Activated naive CD4-positive, alpha-beta T cell treated with anti-CD3 and anti-CD28 coated beads, Interleukin-2, amount 50 U/mL, for 16 hours (primary cell): Measurements from ENCODE around the gene SPSB1.

Experiments
- DNase-seq: peaks from one replicate; pipeline ENCODE4 v3.0.0-alpha.2; 2020

Gene SPSB1

GRCh38 chr1:9260059-9260766 lies 32.5 kb upstream of the SPSB1 start:
- no peak for DNase-seq

DNA sequence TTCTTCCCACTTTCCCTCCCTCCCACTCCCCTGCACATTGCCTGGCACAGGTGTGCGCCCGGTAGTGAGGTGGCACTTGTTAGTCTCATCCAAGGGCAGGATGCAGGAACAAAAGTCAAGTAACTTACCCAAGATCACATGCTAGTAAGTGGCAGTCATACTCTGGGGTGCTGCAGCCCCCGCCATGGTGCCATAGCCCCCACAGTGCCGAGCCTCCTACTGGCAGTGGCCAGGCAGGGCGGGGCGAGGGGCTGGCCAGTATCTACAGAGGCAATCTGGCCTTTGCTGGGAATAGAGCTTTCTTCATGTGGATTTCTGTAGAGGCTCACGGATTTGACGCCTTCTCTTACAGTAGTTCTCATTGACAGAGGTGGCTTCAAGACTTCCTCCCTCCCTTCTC lies 31.2 kb upstream of the SPSB1 start:
- no peak for DNase-seq

- no peak for DNase-seq
Measured at GRCh38 chr1:9262096-9262986, 30.4 kb upstream of the SPSB1 start.

DNA sequence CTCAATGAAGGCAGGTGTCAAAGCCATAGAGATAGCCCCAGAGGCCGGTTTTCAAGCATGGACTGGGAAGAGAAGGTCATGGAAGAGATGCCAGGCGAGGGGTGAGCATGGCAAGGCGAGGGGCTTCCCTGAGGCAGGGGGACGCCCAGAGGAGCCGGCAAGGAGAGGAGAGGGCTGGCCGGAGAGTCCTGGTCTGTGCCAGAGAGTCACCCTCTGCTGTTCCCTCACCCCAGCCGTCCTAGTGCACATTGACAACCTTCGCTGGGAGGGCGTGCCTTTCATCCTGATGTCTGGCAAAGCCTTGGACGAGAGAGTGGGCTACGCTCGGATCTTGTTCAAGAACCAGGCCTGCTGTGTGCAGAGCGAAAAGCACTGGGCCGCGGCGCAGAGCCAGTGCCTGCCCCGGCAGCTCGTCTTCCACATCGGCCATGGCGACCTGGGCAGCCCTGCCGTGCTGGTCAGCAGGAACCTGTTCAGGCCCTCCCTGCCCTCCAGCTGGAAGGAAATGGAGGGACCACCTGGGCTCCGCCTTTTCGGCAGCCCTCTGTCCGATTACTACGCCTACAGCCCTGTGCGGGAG lies 29.3 kb upstream of the SPSB1 start:
- no peak for DNase-seq

DNA sequence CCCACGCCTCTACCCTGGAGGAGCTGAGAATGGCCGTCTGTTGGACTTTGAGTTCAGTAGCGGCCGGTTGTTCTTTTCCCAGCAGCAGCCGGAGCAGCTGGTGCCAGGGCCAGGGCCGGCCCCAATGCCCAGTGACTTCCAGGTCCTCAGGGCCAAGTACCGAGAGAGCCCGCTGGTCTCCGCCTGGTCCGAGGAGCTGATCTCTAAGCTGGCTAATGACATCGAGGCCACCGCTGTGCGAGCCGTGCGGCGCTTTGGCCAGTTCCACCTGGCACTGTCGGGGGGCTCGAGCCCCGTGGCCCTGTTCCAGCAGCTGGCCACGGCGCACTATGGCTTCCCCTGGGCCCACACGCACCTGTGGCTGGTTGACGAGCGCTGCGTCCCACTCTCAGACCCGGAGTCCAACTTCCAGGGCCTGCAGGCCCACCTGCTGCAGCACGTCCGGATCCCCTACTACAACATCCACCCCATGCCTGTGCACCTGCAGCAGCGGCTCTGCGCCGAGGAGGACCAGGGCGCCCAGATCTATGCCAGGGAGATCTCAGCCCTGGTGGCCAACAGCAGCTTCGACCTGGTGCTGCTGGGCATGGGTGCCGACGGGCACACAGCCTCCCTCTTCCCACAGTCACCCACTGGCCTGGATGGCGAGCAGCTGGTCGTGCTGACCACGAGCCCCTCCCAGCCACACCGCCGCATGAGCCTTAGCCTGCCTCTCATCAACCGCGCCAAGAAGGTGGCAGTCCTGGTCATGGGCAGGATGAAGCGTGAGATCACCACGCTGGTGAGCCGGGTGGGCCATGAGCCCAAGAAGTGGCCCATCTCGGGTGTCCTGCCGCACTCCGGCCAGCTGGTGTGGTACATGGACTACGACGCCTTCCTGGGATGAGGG lies 28.5 kb upstream of the SPSB1 start:
- DNase-seq: no peak

DNA sequence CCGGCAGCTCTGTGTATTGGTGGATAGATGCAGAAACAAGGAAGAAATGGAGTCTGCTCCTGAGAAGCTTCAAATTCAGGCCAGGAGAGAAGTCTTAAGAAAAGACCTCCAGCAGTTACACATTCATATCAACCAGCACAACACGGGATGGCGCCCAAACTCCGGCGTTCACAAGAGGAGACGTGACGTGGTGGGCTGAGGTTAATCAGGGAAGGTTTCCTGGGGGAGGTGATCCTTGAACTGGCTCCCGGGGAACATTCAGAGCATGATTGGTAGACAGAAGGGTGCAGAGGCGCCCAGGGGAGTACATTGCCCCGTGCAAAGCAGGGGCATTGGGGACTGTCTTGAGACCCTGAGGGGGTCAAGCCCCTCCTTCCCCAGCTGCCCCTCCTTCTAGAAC lies 27.7 kb upstream of the SPSB1 start:
- no peak for DNase-seq

GRCh38 chr1:9265968-9266367 lies 26.7 kb upstream of the SPSB1 start:
- no peak for DNase-seq

- DNase-seq: no peak
Measured at GRCh38 chr1:9267352-9267686, 25.4 kb upstream of the SPSB1 start.

DNA sequence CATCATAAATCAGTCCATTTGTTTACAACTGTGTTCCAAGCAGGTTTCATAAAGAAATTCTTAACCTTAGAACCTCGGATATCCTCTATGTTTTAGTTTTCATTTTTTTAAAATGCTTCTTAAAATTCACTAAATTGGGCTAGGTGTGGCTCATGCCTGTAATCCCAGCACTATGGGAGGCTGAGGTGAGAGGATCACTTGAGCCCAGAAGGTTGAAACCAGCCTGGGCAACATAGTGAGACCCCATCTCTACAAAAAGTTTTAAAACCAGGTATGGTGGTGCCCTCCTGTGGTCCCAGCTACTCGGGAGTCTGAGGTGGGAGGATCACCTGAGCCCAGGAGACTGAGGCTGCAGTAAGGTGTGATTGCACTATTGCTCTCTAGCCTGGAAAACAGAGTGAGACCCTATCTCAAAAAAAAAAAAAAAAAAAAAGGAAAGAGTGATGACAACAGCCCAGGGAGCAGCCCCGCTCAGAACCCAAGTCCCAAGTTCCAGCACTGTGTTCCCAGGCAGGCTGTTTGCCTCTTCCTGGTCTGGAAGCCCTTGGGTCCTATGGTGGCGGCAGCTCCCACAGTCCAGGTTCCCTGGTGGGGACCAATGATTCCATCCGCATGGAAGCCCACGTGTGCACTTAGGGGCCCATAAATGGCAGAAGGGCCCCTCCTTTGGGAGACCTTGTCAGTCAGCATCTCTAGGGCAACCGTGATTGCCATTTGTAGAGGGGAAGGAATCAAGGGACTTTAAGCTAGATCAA lies 24.7 kb upstream of the SPSB1 start:
- DNase-seq: no peak

DNA sequence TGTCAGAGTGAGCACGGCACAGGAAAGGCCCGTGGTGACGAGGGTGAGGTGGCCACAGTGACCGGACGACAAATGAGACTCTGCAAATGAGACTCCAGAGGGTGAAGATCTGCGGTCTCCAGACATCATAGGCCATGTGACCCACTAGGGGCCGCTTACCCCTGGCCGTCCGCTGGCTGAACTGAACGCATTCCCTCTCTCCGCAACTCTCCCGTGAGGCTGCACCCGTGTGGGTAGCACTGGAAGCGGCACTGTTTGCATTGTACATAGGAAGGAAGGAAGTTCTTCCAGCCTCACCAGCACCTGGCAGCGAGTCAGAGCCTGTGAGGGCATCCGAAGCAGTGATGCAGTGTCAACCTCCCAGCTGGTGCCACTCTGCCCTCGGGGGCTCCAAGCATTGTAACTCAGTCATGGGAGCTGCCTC lies 23.6 kb upstream of the SPSB1 start:
- DNase-seq: no peak

GRCh38 chr1:9269721-9270120 lies 23.0 kb upstream of the SPSB1 start:
- no peak for DNase-seq

DNA sequence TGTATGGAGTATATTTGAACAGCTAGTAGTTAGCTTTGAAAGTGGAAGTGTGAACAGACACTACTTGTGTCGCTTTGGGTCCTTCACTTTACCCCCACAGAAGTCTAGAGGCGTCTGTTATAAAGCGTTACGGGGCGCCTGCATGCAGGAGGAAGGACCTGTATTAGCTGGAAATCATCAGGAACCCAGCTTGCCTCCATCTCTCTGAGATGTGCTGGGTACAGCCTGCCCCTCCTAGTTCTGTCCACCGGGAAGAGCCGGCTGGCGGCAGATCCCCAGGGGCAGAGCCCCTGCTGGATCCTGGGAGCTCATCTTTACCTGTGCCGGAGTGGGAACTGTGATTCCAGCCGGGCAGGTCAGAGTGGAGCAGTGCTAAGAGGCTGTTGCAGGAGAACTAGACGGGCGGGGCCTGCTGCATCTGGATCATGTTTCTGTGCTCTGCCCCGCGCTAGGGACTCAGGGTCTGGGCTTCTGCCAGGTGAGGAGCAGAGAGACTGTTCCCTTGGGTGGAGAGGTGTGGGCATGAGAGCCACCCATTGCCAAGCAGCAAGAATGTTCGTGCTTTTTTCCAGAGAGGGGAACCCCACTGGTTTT lies 22.3 kb upstream of the SPSB1 start:
- DNase-seq: no peak

GRCh38 chr1:9271283-9271682 lies 21.4 kb upstream of the SPSB1 start:
- DNase-seq: no peak

DNA sequence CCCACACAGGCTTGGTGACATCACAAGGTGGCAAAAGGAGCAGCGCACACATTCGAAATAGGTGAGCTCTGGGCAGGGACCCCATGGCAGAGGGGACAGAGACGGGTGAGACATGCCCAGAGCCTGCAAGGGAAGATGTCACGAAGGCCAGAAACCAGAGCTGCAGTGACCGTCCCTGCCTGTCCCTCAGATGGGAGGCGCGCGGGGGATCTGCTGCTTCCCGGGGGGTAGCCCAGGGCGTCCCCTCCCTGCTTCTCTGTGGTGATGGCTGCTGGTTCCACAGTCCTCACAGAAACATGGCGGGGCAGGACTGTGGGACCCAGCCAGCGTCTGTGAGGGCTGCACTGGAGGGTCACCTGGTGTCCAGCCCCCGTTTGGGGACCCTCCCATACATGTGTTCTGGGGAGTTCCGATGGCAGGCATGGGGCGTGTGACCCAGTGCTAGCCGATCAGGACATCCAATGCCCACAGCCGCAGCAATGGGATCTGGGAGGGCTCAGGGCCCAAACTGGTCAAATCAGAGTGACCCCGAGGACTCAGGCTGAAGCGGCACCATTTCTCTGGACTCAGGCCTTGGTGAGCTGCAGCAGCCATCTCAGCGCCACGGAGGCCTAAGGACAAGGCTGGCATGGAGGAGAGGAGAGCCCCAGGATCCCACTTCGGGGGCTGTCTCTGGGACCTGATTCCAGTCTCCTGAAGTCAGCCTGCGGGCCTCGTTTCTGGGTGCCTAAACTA lies 20.7 kb upstream of the SPSB1 start:
- no peak for DNase-seq

DNA sequence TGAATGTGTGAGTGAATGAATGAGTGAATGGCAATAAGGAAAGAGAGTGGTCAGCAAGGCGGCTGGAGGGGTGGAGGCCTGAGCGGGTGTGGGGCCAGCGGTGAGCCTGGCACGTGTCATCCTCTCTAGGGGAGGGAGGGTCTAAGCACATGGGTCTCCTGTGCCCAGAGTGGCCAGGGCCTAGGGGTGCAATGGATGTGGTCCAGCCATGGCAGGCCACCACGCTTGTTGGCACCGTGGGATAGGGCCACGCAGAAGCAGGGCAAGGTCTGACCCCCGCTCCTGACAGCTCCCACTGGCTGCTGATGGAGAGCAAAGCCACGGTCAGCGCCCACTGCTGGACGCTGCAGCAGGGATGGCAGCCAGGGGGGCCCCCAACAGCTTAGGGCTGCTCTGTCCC lies 19.5 kb upstream of the SPSB1 start:
- DNase-seq: no peak

GRCh38 chr1:9275161-9275560 lies 17.5 kb upstream of the SPSB1 start:
- DNase-seq: no peak

GRCh38 chr1:9275567-9276034 lies 17.1 kb upstream of the SPSB1 start:
- peak; percentile 68 for DNase-seq

GRCh38 chr1:9278116-9278515 lies 14.6 kb upstream of the SPSB1 start:
- no peak for DNase-seq

DNA sequence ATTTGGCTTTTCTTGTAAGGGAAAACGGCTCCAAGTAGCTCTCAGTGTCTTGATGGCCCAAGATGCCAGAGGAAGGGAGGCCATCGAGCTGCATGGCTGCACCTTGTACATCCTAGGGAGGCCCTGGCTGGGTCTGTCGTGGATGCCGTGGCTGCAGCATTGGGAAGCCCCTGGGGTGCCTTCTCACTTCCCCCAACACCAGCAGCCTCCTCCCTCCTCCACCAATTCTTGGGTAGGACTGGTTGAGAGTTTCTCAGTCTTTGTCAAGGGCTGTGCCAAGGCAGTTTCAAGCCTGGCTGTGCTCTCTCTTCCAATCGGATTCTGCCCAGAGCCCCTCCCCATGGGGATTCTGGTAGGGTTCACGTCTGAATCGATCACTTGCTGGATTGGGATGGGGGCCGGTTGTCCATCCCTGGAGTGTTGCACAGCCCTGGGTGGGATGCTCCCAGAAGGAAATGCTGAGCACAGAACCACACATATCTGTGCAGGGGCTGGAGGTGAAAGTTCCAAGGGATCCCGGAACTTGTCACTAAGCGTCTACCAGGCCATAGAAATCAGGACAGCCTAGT lies 14.0 kb upstream of the SPSB1 start:
- DNase-seq: no peak

DNA sequence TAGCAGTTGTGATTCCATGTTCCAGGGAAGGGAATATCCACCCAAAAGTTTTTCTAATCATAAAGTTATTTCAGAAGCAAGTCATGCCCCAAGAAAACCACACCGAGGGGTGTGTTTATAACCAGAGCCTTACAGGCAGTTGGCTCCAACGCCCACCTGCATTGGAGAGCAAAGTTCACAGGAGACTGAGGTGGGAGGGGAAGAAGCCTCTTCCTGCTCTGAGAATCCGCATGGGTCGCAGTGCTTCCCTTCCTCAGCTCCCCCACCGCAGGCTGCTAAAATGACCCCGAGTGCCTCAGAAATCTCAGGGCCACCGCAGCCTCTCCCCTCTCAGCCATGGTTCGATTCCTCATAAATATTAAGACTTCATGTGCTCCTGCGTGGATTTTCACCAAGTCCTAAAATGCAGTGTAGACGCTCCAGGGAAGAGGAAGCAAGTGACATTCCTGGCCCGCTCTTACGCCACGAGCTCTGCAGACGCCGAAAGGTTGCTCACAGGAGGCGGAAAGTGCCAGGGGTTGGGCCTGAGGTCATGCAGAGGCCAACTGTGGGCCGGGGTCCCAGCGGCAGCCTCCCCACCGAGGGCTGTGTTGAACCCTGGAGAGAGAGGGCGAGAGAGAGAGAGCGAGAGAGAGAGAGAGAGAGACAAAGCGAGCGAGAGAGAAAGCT lies 13.4 kb upstream of the SPSB1 start:
- DNase-seq: no peak
